ENCODE results near the gene SYT9. TPM values are rescaled to one million over a fixed set of nuclear protein-coding genes. Genes with fewer than 3 reads are reported as not detected.

The SYT9 gene
- total RNA-seq, 4 donors from 2014 or later, result 0.24 to 2.1 (median 0.52) TPM

- H3K27me3 ChIP-seq, result no peaks in the 10 kb centered on the region
- H3K9me3 ChIP-seq, result no peaks in the 10 kb centered on the region
- no peak for DNase-seq (ENCODE audit: low spot score in 2 of 2)
- H3K4me1 ChIP-seq, result peaks cover 18% of the 10 kb centered on the region
- H3K27ac ChIP-seq, result no peak overlapping the region
- H3K36me3 ChIP-seq, result no peaks in the 10 kb centered on the region
- no peak overlapping the region for H3K4me3 ChIP-seq
- no peak for TF ChIP-seq POLR2AphosphoS5 (IDR thresholded peaks at IDR 0.05)
- TF ChIP-seq POLR2A (IDR thresholded peaks at IDR 0.05), result no peak
- TF ChIP-seq EP300 (IDR thresholded peaks at IDR 0.05), result no peak
- no peak for TF ChIP-seq CTCF (IDR thresholded peaks at IDR 0.05)
- 92% methylated on average over 2 of the region's 2 CpGs for WGBS
Observed at GRCh38 chr11:7489376-7489775, 237.7 kb downstream of the SYT9 start.

GRCh38 chr11:7490054-7490453 is 238.3 kb downstream of the SYT9 start:
- WGBS, result 80% methylated on average over 4 of the region's 4 CpGs
- TF ChIP-seq EP300 (IDR thresholded peaks at IDR 0.05) (no peak), POLR2AphosphoS5 (IDR thresholded peaks at IDR 0.05) (no peak), POLR2A (IDR thresholded peaks at IDR 0.05) (no peak), CTCF (IDR thresholded peaks at IDR 0.05) (no peak)
- no peak overlapping the region for H3K27ac ChIP-seq
- no peaks in the 10 kb centered on the region for H3K36me3 ChIP-seq
- DNase-seq (ENCODE audit: low spot score in 2 of 2), result no peak
- H3K27me3 ChIP-seq, result no peaks in the 10 kb centered on the region
- H3K9me3 ChIP-seq, result no peaks in the 10 kb centered on the region
- H3K4me1 ChIP-seq, result peaks cover 22% of the 10 kb centered on the region
- no peak overlapping the region for H3K4me3 ChIP-seq

GRCh38 chr11:7490535-7490934 is 238.8 kb downstream of the SYT9 start:
- Histone ChIP-seq H3K27me3 (no peaks in the 10 kb centered on the region), H3K9me3 (no peaks in the 10 kb centered on the region), H3K4me3 (no peak overlapping the region), H3K27ac (no peak overlapping the region), H3K36me3 (no peaks in the 10 kb centered on the region), H3K4me1 (peaks cover 22% of the 10 kb centered on the region)
- WGBS, result 85% methylated on average over 1 of the region's 1 CpG
- TF ChIP-seq POLR2AphosphoS5 (IDR thresholded peaks at IDR 0.05) (no peak), EP300 (IDR thresholded peaks at IDR 0.05) (no peak), POLR2A (IDR thresholded peaks at IDR 0.05) (no peak)
- no peak for DNase-seq (ENCODE audit: low spot score in 2 of 2)

GRCh38 chr11:7492253-7492652 is 240.5 kb downstream of the SYT9 start:
- no peak for DNase-seq (ENCODE audit: low spot score in 2 of 2)
- TF ChIP-seq CTCF (IDR thresholded peaks at IDR 0.05), result no peak
- TF ChIP-seq EP300 (IDR thresholded peaks at IDR 0.05), result no peak
- TF ChIP-seq POLR2A (IDR thresholded peaks at IDR 0.05), result no peak
- TF ChIP-seq POLR2AphosphoS5 (IDR thresholded peaks at IDR 0.05), result no peak
- no peak overlapping the region for H3K27ac ChIP-seq
- H3K36me3 ChIP-seq, result no peaks in the 10 kb centered on the region
- H3K9me3 ChIP-seq, result no peaks in the 10 kb centered on the region
- 88% methylated on average over 1 of the region's 1 CpG for WGBS
- peaks cover 22% of the 10 kb centered on the region for H3K4me1 ChIP-seq
- no peaks in the 10 kb centered on the region for H3K27me3 ChIP-seq
- no peak overlapping the region for H3K4me3 ChIP-seq

- WGBS, result 95% methylated on average over 2 of the region's 2 CpGs
- Histone ChIP-seq H3K4me1 (peaks cover 23% of the 10 kb centered on the region), H3K27ac (no peak overlapping the region)
Observed at GRCh38 chr11:7493670-7494069, 242.0 kb downstream of the SYT9 start.

More at GRCh38 chr11:7493670-7494069, 242.0 kb downstream of the SYT9 start:
- H3K27me3 ChIP-seq, result no peaks in the 10 kb centered on the region
- no peaks in the 10 kb centered on the region for H3K36me3 ChIP-seq
- H3K4me3 ChIP-seq, result no peak overlapping the region
- TF ChIP-seq CTCF (IDR thresholded peaks at IDR 0.05) (no peak), POLR2AphosphoS5 (IDR thresholded peaks at IDR 0.05) (no peak), EP300 (IDR thresholded peaks at IDR 0.05) (no peak), POLR2A (IDR thresholded peaks at IDR 0.05) (no peak)
- DNase-seq (ENCODE audit: low spot score in 2 of 2), result no peak
- no peaks in the 10 kb centered on the region for H3K9me3 ChIP-seq

All from suprapubic skin (tissue), 4 donors.